GM12872 (cell line): ENCODE results near the gene MYPN.

Experiments used
- CTCF ChIP-seq: IDR thresholded peaks from 3 replicates; pipeline ENCODE4 v1.5.1; 2011; ENCODE audit warnings: low read depth, mild to moderate bottlenecking, low read length, moderate library complexity; ENCODE audit not compliant: insufficient read depth

Gene MYPN

GRCh38 chr10:68125772-68126171 is 16.5 kb downstream of the MYPN start:
- TF ChIP-seq CTCF, result no peak

GRCh38 chr10:68128015-68128414 is 18.7 kb downstream of the MYPN start:
- no peak for TF ChIP-seq CTCF

- no peak for TF ChIP-seq CTCF
Observed at GRCh38 chr10:68132391-68132790, 23.1 kb downstream of the MYPN start.

GRCh38 chr10:68133523-68133922 is 24.2 kb downstream of the MYPN start:
- TF ChIP-seq CTCF, result no peak

- TF ChIP-seq CTCF, result no peak
Observed at GRCh38 chr10:68135362-68135761, 26.1 kb downstream of the MYPN start.

GRCh38 chr10:68135922-68136792 is 26.9 kb downstream of the MYPN start:
- TF ChIP-seq CTCF, result no peak

- no peak for TF ChIP-seq CTCF
Observed at GRCh38 chr10:68137171-68137570, 27.9 kb downstream of the MYPN start.

- no peak for TF ChIP-seq CTCF
Observed at GRCh38 chr10:68138526-68138925, 29.2 kb downstream of the MYPN start.
